Endothelial cell of umbilical vein (primary cell): ENCODE measurements around the gene SAMD14. TPM values are rescaled to one million over a fixed set of nuclear protein-coding genes. Genes with fewer than 3 reads are reported as not detected.

Source experiments
- BruUV-seq: library from RNA; stranded (reverse); fragments of 400-500 nt; replicated peaks from 2 replicates; lab custom pipeline; 2021; lab: Mats Ljungman, UMichigan
- CTCF ChIA-PET: fragments of 300-600, 350-600 bp; sonication (Branson Sonifier 250); formaldehyde crosslinking; loops from one replicate; lab custom pipeline; 2021; ENCODE audit warnings: antibody characterized with exemption, inconsistent platforms; lab: Charles Lee
- POLR2A ChIA-PET: fragments of 300-600, 350-600 bp; sonication (Branson Sonifier 250); formaldehyde crosslinking; loops from one replicate; lab custom pipeline; 2021; ENCODE audit warnings: antibody characterized with exemption, inconsistent platforms; lab: Charles Lee
- DNase-seq: peaks from one replicate; pipeline ENCODE4 v3.0.0-alpha.2; 2011; ENCODE audit warnings: low read depth, low spot score
- FAIRE-seq: peaks from 2 replicates; lab custom pipeline; 2011; peaks lifted over from hg19 to GRCh38; lab: Jason Lieb, UNC
- H2AFZ ChIP-seq: 2 replicates; pipeline ENCODE4 v1.6.0; 2012; ENCODE audit warnings: low read depth, low read length, control low read depth, inconsistent platforms
- H3K27ac ChIP-seq: 2 replicates; pipeline ENCODE4 v1.5.1; 2011; ENCODE audit warnings: low read depth, mild to moderate bottlenecking, control low read depth, low read length, moderate library complexity; ENCODE audit not compliant: insufficient read depth
- H3K27me3 ChIP-seq, 2 experiments: 2 replicates each; pipeline versions ENCODE4 v1.6.0 to v1.6.1; 2011; ENCODE audit warnings: low read length in 2 of 2, mixed read lengths in 1 of 2; ENCODE audit not compliant: control insufficient read depth in 2 of 2, insufficient read depth in 2 of 2
- H3K36me3 ChIP-seq, 2 experiments: 2 replicates in 1 of 2; 3 replicates in 1 of 2; pipeline ENCODE4 v1.5.1; 2011; ENCODE audit warnings: low read length in 2 of 2, mild to moderate bottlenecking in 1 of 2, moderate library complexity in 1 of 2; ENCODE audit not compliant: control insufficient read depth in 2 of 2, insufficient read depth in 2 of 2; ENCODE audit errors: extremely low read depth in 1 of 2
- H3K4me1 ChIP-seq: 3 replicates; pipeline ENCODE4 v1.5.1; 2011; ENCODE audit warnings: mild to moderate bottlenecking, low read length; ENCODE audit not compliant: control insufficient read depth, insufficient read depth; ENCODE audit errors: extremely low read depth
- H3K4me2 ChIP-seq: 2 replicates; pipeline ENCODE4 v1.6.1; 2011; ENCODE audit warnings: low read length, control low read depth, mixed read lengths; ENCODE audit not compliant: insufficient read depth
- H3K4me3 ChIP-seq, 3 experiments: fragments of 200-600 bp in 1 of 3; sonication (generic), shearing (Covaris generic) in 1 of 3; replicated peaks in 1 of 3; 2 replicates each; pipeline ENCODE4 v1.5.1; 2011 to 2016; ENCODE audit warnings: control low read depth in 3 of 3, low read length in 3 of 3, mild to moderate bottlenecking in 2 of 3, inconsistent platforms in 1 of 3, low read depth in 1 of 3, moderate library complexity in 1 of 3; ENCODE audit not compliant: insufficient read depth in 1 of 3
- H3K79me2 ChIP-seq: 2 replicates; pipeline ENCODE4 v1.6.0; 2012; ENCODE audit warnings: low read length, inconsistent platforms; ENCODE audit not compliant: control insufficient read depth, insufficient read depth
- H3K9ac ChIP-seq: replicated peaks from 2 replicates; pipeline ENCODE3; 2011; ENCODE audit warnings: low read length, control low read depth; ENCODE audit not compliant: insufficient read depth; ENCODE audit errors: extremely low read depth
- H3K9me1 ChIP-seq: replicated peaks from 3 replicates; pipeline ENCODE4 v1.6.0; 2011; ENCODE audit warnings: mild to moderate bottlenecking, low read length; ENCODE audit not compliant: control insufficient read depth, insufficient read depth; ENCODE audit errors: extremely low read depth
- H3K9me3 ChIP-seq: replicated peaks from 2 replicates; pipeline ENCODE4 v1.5.1; 2012; ENCODE audit warnings: low read length, inconsistent platforms; ENCODE audit not compliant: control insufficient read depth, insufficient read depth
- H4K20me1 ChIP-seq: replicated peaks from 2 replicates; pipeline ENCODE3; 2011; ENCODE audit warnings: mild to moderate bottlenecking, low read length; ENCODE audit not compliant: control insufficient read depth, insufficient read depth; ENCODE audit errors: extremely low read depth
- JUN ChIP-seq: IDR thresholded peaks from 2 replicates; pipeline ENCODE4 v1.6.1; 2011; ENCODE audit warnings: borderline replicate concordance, low read depth; ENCODE audit not compliant: insufficient read length, insufficient read depth
- POLR2A ChIP-seq: IDR thresholded peaks from 2 replicates; pipeline ENCODE4 v1.6.1; 2012; ENCODE audit warnings: low read depth, mild to moderate bottlenecking, control low read depth, low read length
- dilution Hi-C: fragments of 300-500 bp; cut with MboI; formaldehyde crosslinking; loops from one replicate; pipeline ENCODE4 v1.15.0; 2019; ENCODE audit warnings: low sequenced_read_pairs; ENCODE audit not compliant: extremely low pct_ligation_motif_present
- intact Hi-C: fragments of 100-400 bp; cut with micrococcal nuclease; formaldehyde crosslinking; loops from one replicate; pipeline ENCODE4 v1.10.0; 2022
- polyA plus RNA-seq, 4 experiments: library from polyadenylated mRNA; depleted of rRNA in 3 of 4; stranded (reverse) in 3 of 4; unstranded in 1 of 4; fragments of >200 nt; gene quantifications; 2 replicates each; pipeline versions ENCODE4 v1.2.1 to v1.2.3, GENCODE V29; 2011 to 2012; ENCODE audit warnings: missing spikeins in 1 of 4
- total RNA-seq: library from RNA; stranded (reverse); gene quantifications from 2 replicates; pipeline ENCODE4 v1.2.3, GENCODE V29; 2021
- TF ChIP-seq, protein P1 (sequence below): IDR thresholded peaks from 2 replicates; pipeline ENCODE4 v1.6.1; 2011; ENCODE audit not compliant: insufficient read depth, insufficient read length

The SAMD14 gene
- total and polyA plus RNA-seq, 2 donors (not counting 3 experiments of a cell fraction or from before 2014, with no cell fraction given) = 6.8 to 15.6 TPM

DNA sequence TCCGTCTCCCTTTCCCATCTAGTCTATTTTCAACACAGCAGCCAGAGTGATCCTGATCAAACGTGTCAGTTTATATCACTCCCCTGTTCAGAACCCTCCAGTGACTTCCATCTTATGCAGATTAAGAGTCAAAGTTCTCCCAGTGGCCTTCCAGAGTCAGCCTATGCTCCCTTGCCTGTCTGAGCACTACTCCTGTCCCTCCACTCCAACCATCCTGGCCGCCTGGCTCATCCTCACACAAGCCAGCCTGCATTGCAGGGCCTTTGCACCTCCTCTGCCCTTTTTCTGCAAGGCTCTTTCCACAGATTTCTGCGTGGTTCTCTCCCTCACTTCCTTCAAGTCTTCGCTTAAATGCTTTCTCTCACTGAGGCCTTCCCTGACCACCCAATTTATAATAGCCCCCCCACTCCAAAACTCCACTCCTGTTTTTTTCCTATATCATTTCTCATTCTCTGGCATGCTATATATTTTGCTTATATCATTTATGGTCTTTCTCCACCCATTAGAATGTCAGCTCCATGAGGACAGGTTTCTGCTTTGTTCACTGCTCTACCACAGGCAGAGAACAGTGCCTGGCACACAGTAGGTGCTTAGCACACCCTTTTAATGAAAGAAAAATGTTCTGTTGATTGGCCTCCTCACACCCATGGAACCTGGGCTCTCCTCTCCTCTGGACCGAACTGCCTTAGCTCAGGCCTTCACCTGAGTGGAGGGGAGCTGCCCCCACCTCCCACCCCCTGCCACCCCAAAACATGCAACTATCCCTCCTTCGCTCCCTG, 9.3 kb downstream of the SAMD14 start:
- H3K9ac ChIP-seq = no peak overlapping the region
- POLR2A ChIA-PET = no interaction called here
- no peak overlapping the region for H3K4me2 ChIP-seq
- no peaks in the 10 kb centered on the region for H4K20me1 ChIP-seq
- DNase-seq (no peak), FAIRE-seq (no peak)
- H3K4me3 ChIP-seq = no peak overlapping the region
- H3K9me3 ChIP-seq = no peaks in the 10 kb centered on the region
- CTCF ChIA-PET = interaction anchor here (1.4 to 2.3 kb wide), 3 partner anchors 12 to 41 kb away, joined by 3 to 6 read pairs (median 5); no protein-coding TSS in a partner anchor
- TF ChIP-seq JUN (no peak), POLR2A (no peak)
- TF ChIP-seq, protein P1, sequence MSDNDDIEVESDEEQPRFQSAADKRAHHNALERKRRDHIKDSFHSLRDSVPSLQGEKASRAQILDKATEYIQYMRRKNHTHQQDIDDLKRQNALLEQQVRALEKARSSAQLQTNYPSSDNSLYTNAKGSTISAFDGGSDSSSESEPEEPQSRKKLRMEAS = no peak
- no peaks in the 10 kb centered on the region for H3K36me3 ChIP-seq
- BruUV-seq = no TSS peak
- H3K27me3 ChIP-seq = no peaks in the 10 kb centered on the region
- H3K4me1 ChIP-seq = peaks cover 10% of the 10 kb centered on the region
- dilution Hi-C loops (no loop called here), intact Hi-C loops (no loop called here)
- H3K9me1 ChIP-seq = no peaks in the 10 kb centered on the region
- H2AFZ ChIP-seq = no peak overlapping the region
- no peak overlapping the region for H3K27ac ChIP-seq
- no peaks in the 10 kb centered on the region for H3K79me2 ChIP-seq

DNA sequence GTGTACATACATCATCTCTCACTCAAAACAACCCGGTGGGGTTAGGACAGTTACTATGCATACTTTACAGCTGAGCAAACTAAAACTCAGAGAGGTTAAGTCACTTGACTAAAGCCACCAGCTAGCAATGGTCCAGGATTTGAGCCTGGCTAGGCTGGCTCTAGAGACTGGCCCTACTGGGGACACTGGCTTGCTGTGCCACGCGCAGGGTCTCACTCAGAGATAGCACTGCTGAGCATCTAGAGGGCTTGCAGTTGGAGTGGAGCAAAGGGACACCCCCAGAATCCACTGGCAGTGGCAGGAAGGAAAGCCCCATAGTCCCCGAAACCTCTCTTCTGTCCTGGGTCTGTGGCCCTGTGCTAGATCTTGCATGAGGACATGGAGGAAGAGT, 11.1 kb downstream of the SAMD14 start:
- peaks cover 0 to 1% of the 10 kb centered on the region in 2 experiments for H3K36me3 ChIP-seq
- TF ChIP-seq JUN = no peak
- TF ChIP-seq, protein P1 = no peak
- ChIA-PET POLR2A (interaction anchor here (0.5 kb wide), 1 partner anchor 12 kb away, joined by 4 read pairs; no protein-coding TSS in a partner anchor), CTCF (interaction anchor here (0.7 to 2.3 kb wide), 7 partner anchors 10 to 79 kb away, joined by 3 to 6 read pairs (median 3); no protein-coding TSS in a partner anchor)
- no peak overlapping the region for H3K9ac ChIP-seq
- no peaks in the 10 kb centered on the region for H4K20me1 ChIP-seq
- no TSS peak for BruUV-seq
- intact Hi-C loops = loop anchor here (10.0 kb wide), 1 partner anchor 146 kb away; no protein-coding TSS in a partner anchor
- no peaks in the 10 kb centered on the region for H3K9me3 ChIP-seq
- no peaks in the 10 kb centered on the region for H3K79me2 ChIP-seq
- H3K4me2 ChIP-seq = no peak overlapping the region
- H3K27me3 ChIP-seq = no peaks in the 10 kb centered on the region
- H3K4me1 ChIP-seq = peaks cover 6% of the 10 kb centered on the region
- FAIRE-seq (no peak), DNase-seq (no peak)
- no peaks in the 10 kb centered on the region for H3K9me1 ChIP-seq
- H2AFZ ChIP-seq = no peak overlapping the region
- no peak overlapping the region for H3K27ac ChIP-seq
- no peak overlapping the region for H3K4me3 ChIP-seq
- dilution Hi-C loops = no loop called here
